ENCODE data around the gene APOBEC4. TPM values are rescaled to one million over a fixed set of nuclear protein-coding genes. Genes with fewer than 3 reads are reported as not detected.
A peak's percentile ranks its signal among the peaks of the same experiment; 100 is the strongest.

Gene APOBEC4
- total and polyA plus RNA-seq, 2 of the 13 experiments (the other 11 are each of a cell fraction or from before 2014, with no cell fraction given): not detected

GRCh38 chr1:183699616-183700160, 46.6 kb upstream of the APOBEC4 start (continued):
- TF ChIP-seq ZNF891 (CRISPR knock-in tag; IDR thresholded peaks at IDR 0.05) (no peak), ZXDC (CRISPR knock-in tag; IDR thresholded peaks at IDR 0.05) (peak; percentile 65; the same call in 1 of the 2 replicates), ISL2 (CRISPR knock-in tag; IDR thresholded peaks at IDR 0.05) (peak; percentile 93), ZNF616 (CRISPR knock-in tag; IDR thresholded peaks at IDR 0.05; ENCODE audit: low read depth) (no peak), PTBP1 (IDR thresholded peaks at IDR 0.05; ENCODE audit: low read depth, low read length, poor library complexity, severe bottlenecking) (no peak), HDAC2 (CRISPR knock-in tag; IDR thresholded peaks at IDR 0.05) (peak; percentile 99), SOX5 (CRISPR knock-in tag; IDR thresholded peaks at IDR 0.05; ENCODE audit: borderline replicate concordance) (peak; percentile 94), NCOA1 (CRISPR knock-in tag; IDR thresholded peaks at IDR 0.05) (no peak), ZBTB46 (CRISPR knock-in tag; IDR thresholded peaks at IDR 0.05; ENCODE audit: borderline replicate concordance) (no peak), ZNF207 (IDR thresholded peaks at IDR 0.05; ENCODE audit: borderline replicate concordance) (no peak), CC2D1A (CRISPR knock-in tag; IDR thresholded peaks at IDR 0.05) (no peak), FOXJ3 (CRISPR knock-in tag; IDR thresholded peaks at IDR 0.05; ENCODE audit: borderline replicate concordance) (peak; percentile 88; the same call in 1 of the 2 replicates), CHCHD3 (CRISPR knock-in tag; IDR thresholded peaks at IDR 0.05) (no peak), KMT2B (CRISPR knock-in tag; IDR thresholded peaks at IDR 0.05) (peak; percentile 72), CCDC6 (CRISPR knock-in tag; IDR thresholded peaks at IDR 0.05) (no peak), BRF2 (CRISPR knock-in tag; IDR thresholded peaks at IDR 0.05) (no peak), ZNF33A (CRISPR knock-in tag; IDR thresholded peaks at IDR 0.05; ENCODE audit: borderline replicate concordance) (no peak), HMG20A (CRISPR knock-in tag; IDR thresholded peaks at IDR 0.05; ENCODE audit: borderline replicate concordance) (peak; percentile 98), MED8 (CRISPR knock-in tag; IDR thresholded peaks at IDR 0.05; ENCODE audit: insufficient replicate concordance) (no peak), KDM4B (CRISPR knock-in tag; IDR thresholded peaks at IDR 0.05) (peak; percentile 96), DR1 (CRISPR knock-in tag; IDR thresholded peaks at IDR 0.05) (no peak), ZNF709 (CRISPR knock-in tag; IDR thresholded peaks at IDR 0.05) (0 out of 2 replicates have a peak, but pooled peaks have one; percentile 16)
- TF ChIP-seq, protein P1, sequence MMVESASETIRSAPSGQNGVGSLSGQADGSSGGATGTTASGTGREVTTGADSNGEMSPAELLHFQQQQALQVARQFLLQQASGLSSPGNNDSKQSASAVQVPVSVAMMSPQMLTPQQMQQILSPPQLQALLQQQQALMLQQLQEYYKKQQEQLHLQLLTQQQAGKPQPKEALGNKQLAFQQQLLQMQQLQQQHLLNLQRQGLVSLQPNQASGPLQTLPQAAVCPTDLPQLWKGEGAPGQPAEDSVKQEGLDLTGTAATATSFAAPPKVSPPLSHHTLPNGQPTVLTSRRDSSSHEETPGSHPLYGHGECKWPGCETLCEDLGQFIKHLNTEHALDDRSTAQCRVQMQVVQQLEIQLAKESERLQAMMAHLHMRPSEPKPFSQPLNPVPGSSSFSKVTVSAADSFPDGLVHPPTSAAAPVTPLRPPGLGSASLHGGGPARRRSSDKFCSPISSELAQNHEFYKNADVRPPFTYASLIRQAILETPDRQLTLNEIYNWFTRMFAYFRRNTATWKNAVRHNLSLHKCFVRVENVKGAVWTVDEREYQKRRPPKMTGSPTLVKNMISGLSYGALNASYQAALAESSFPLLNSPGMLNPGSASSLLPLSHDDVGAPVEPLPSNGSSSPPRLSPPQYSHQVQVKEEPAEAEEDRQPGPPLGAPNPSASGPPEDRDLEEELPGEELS (CRISPR knock-in tag; IDR thresholded peaks at IDR 0.05): peak; percentile 99
